ENCODE results near the gene ZSCAN22.
A peak's percentile ranks its signal among the peaks of the same experiment; 100 is the strongest.

Gene ZSCAN22

GRCh38 chr19:58367698-58368454 lies 41.1 kb downstream of the ZSCAN22 start:
- WGBS, 2 donors (ENCODE audit: extremely low coverage in 2 of 2, insufficient read length in 2 of 2, insufficient replicate concordance in 1 of 2), result no CpG with 5 or more reads among the region's 106 CpGs
- no peak overlapping the region for H3K18ac ChIP-seq (ENCODE audit: low read length)
- peaks cover 8 to 17% of the 10 kb centered on the region in 2 donors for H3K36me3 ChIP-seq (replicated peaks in 1 of 2; ENCODE audit: control insufficient read depth in 2 of 2, insufficient read depth in 2 of 2, low read length in 2 of 2)
- H3K4ac ChIP-seq (ENCODE audit: low read length), result no peak overlapping the region
- no peak overlapping the region for H2AFZ ChIP-seq (ENCODE audit: low read length)
- H2BK120ac ChIP-seq (ENCODE audit: low read depth, low read length), result no peak overlapping the region
- no peak for DNase-seq (ENCODE audit: low spot score)
- H4K91ac ChIP-seq (ENCODE audit: low read depth, low read length, poor library complexity), result no peak overlapping the region
- H3K23ac ChIP-seq (ENCODE audit: low read depth, low read length, poor library complexity), result peak overlapping the region; percentile 31
- peaks cover 5% of the 10 kb centered on the region for H3K79me1 ChIP-seq (ENCODE audit: low read depth, low read length)
- H3K4me2 ChIP-seq (ENCODE audit: insufficient read depth, low read length, poor library complexity, severe bottlenecking), result no peak overlapping the region
- no peaks in the 10 kb centered on the region for H3K27me3 ChIP-seq (ENCODE audit: control insufficient read depth in 3 of 3, insufficient read depth in 3 of 3, low read depth in 1 of 3, low read length in 3 of 3)
- no peak overlapping the region for H2BK12ac ChIP-seq (ENCODE audit: low read length)
- no peak overlapping the region for H2AK5ac ChIP-seq (ENCODE audit: low read depth, low read length)
- H4K8ac ChIP-seq (ENCODE audit: low read depth, low read length), result no peak overlapping the region
- no peak overlapping the region for H3K9ac ChIP-seq (ENCODE audit: low read depth, low read length, poor library complexity)
- H3K14ac ChIP-seq (ENCODE audit: low read length), result no peak overlapping the region
- H3K4me1 ChIP-seq (ENCODE audit: control insufficient read depth in 2 of 2, insufficient read depth in 1 of 2, low read depth in 1 of 2, low read length in 2 of 2), result no peaks in the 10 kb centered on the region
- no peak overlapping the region for H2BK5ac ChIP-seq (ENCODE audit: low read length)
- no peak overlapping the region for H2BK15ac ChIP-seq (ENCODE audit: low read length)
- no peaks in the 10 kb centered on the region for H3K9me3 ChIP-seq (replicated peaks in 1 of 2; ENCODE audit: control insufficient read depth in 2 of 2, insufficient read depth in 1 of 2, low read depth in 1 of 2, low read length in 2 of 2)
- H3K27ac ChIP-seq (replicated peaks; ENCODE audit: low read length), result no peak overlapping the region
- H3K4me3 ChIP-seq (ENCODE audit: low read length in 2 of 2), result no peak overlapping the region

GRCh38 chr19:58368561-58369360 lies 42.0 kb downstream of the ZSCAN22 start:
- no peak for DNase-seq (ENCODE audit: low spot score)
- no peak overlapping the region for H3K14ac ChIP-seq (ENCODE audit: low read length)
- no peak overlapping the region for H2AFZ ChIP-seq (ENCODE audit: low read length)
- H3K4me2 ChIP-seq (ENCODE audit: insufficient read depth, low read length, poor library complexity, severe bottlenecking), result no peak overlapping the region
- H3K36me3 ChIP-seq (replicated peaks in 1 of 2; ENCODE audit: control insufficient read depth in 2 of 2, insufficient read depth in 2 of 2, low read length in 2 of 2), result peaks cover 8 to 17% of the 10 kb centered on the region in 2 donors
- no peak overlapping the region for H2AK5ac ChIP-seq (ENCODE audit: low read depth, low read length)
- no peak overlapping the region for H2BK5ac ChIP-seq (ENCODE audit: low read length)
- no peak overlapping the region for H2BK15ac ChIP-seq (ENCODE audit: low read length)
- no peaks in the 10 kb centered on the region for H3K27me3 ChIP-seq (ENCODE audit: control insufficient read depth in 3 of 3, insufficient read depth in 3 of 3, low read depth in 1 of 3, low read length in 3 of 3)
- H3K9me3 ChIP-seq (replicated peaks in 1 of 2; ENCODE audit: control insufficient read depth in 2 of 2, insufficient read depth in 1 of 2, low read depth in 1 of 2, low read length in 2 of 2), result no peaks in the 10 kb centered on the region
- H2BK12ac ChIP-seq (ENCODE audit: low read length), result no peak overlapping the region
- H3K9ac ChIP-seq (ENCODE audit: low read depth, low read length, poor library complexity), result no peak overlapping the region
- no peak overlapping the region for H4K91ac ChIP-seq (ENCODE audit: low read depth, low read length, poor library complexity)
- WGBS, 2 donors (ENCODE audit: extremely low coverage in 2 of 2, insufficient read length in 2 of 2, insufficient replicate concordance in 1 of 2), result no CpG with 5 or more reads among the region's 68 CpGs
- no peaks in the 10 kb centered on the region for H3K4me1 ChIP-seq (ENCODE audit: control insufficient read depth in 2 of 2, insufficient read depth in 1 of 2, low read depth in 1 of 2, low read length in 2 of 2)
- no peak overlapping the region for H3K23ac ChIP-seq (ENCODE audit: low read depth, low read length, poor library complexity)
- H3K4me3 ChIP-seq (ENCODE audit: low read length in 2 of 2), result no peak overlapping the region
- H2BK120ac ChIP-seq (ENCODE audit: low read depth, low read length), result no peak overlapping the region
- no peak overlapping the region for H3K18ac ChIP-seq (ENCODE audit: low read length)
- no peak overlapping the region for H4K8ac ChIP-seq (ENCODE audit: low read depth, low read length)
- H3K27ac ChIP-seq (replicated peaks; ENCODE audit: low read length), result no peak overlapping the region
- H3K79me1 ChIP-seq (ENCODE audit: low read depth, low read length), result peaks cover 5% of the 10 kb centered on the region
- H3K4ac ChIP-seq (ENCODE audit: low read length), result no peak overlapping the region

GRCh38 chr19:58372311-58373133 lies 45.7 kb downstream of the ZSCAN22 start:
- WGBS, 2 donors (ENCODE audit: extremely low coverage in 2 of 2, insufficient read length in 2 of 2, insufficient replicate concordance in 1 of 2), result no CpG with 5 or more reads among the region's 15 CpGs
- no peak overlapping the region for H3K14ac ChIP-seq (ENCODE audit: low read length)
- H3K4me2 ChIP-seq (ENCODE audit: insufficient read depth, low read length, poor library complexity, severe bottlenecking), result no peak overlapping the region
- no peak overlapping the region for H2AFZ ChIP-seq (ENCODE audit: low read length)
- H3K23ac ChIP-seq (ENCODE audit: low read depth, low read length, poor library complexity), result no peak overlapping the region
- H4K8ac ChIP-seq (ENCODE audit: low read depth, low read length), result no peak overlapping the region
- no peak overlapping the region for H3K18ac ChIP-seq (ENCODE audit: low read length)
- no peak overlapping the region for H2BK15ac ChIP-seq (ENCODE audit: low read length)
- no peak overlapping the region for H2BK120ac ChIP-seq (ENCODE audit: low read depth, low read length)
- H3K4ac ChIP-seq (ENCODE audit: low read length), result no peak overlapping the region
- no peak overlapping the region for H4K91ac ChIP-seq (ENCODE audit: low read depth, low read length, poor library complexity)
- H3K79me1 ChIP-seq (ENCODE audit: low read depth, low read length), result peaks cover 1% of the 10 kb centered on the region
- H2BK12ac ChIP-seq (ENCODE audit: low read length), result no peak overlapping the region
- no peak overlapping the region for H3K9ac ChIP-seq (ENCODE audit: low read depth, low read length, poor library complexity)
- no peak overlapping the region for H3K27ac ChIP-seq (replicated peaks; ENCODE audit: low read length)
- H3K36me3 ChIP-seq (replicated peaks in 1 of 2; ENCODE audit: control insufficient read depth in 2 of 2, insufficient read depth in 2 of 2, low read length in 2 of 2), result peaks cover 3 to 8% of the 10 kb centered on the region in 2 donors
- no peaks in the 10 kb centered on the region for H3K9me3 ChIP-seq (replicated peaks in 1 of 2; ENCODE audit: control insufficient read depth in 2 of 2, insufficient read depth in 1 of 2, low read depth in 1 of 2, low read length in 2 of 2)
- peak overlapping the region in 1 of 2 donors; percentile 23 for H3K4me3 ChIP-seq (ENCODE audit: low read length in 2 of 2)
- no peaks in the 10 kb centered on the region for H3K27me3 ChIP-seq (ENCODE audit: control insufficient read depth in 3 of 3, insufficient read depth in 3 of 3, low read depth in 1 of 3, low read length in 3 of 3)
- no peaks in the 10 kb centered on the region for H3K4me1 ChIP-seq (ENCODE audit: control insufficient read depth in 2 of 2, insufficient read depth in 1 of 2, low read depth in 1 of 2, low read length in 2 of 2)
- H2AK5ac ChIP-seq (ENCODE audit: low read depth, low read length), result no peak overlapping the region
- H2BK5ac ChIP-seq (ENCODE audit: low read length), result peak overlapping the region; percentile 84
- no peak for DNase-seq (ENCODE audit: low spot score)

Data from neuronal stem cell (in vitro differentiated cells).